Hypothalamus (tissue), 51 donors: ENCODE data around the gene C9.

ENCODE experiments used
- DNase-seq, 51 donors: peaks; one replicate each; lab custom pipeline; 2025; lab: John Stamatoyannopoulos, UW

Gene C9

GRCh38 chr5:39376293-39376714, 12.0 kb upstream of the C9 start:
- peak in 11 of 51 donors; percentile 1 to 34 (median 11) for DNase-seq

GRCh38 chr5:39373791-39374190, 9.5 kb upstream of the C9 start:
- DNase-seq, result no peak

GRCh38 chr5:39371367-39371635, 7.0 kb upstream of the C9 start:
- no peak for DNase-seq

- DNase-seq, result no peak
Measured at GRCh38 chr5:39370555-39371366, 6.5 kb upstream of the C9 start.

- DNase-seq, result no peak
Measured at GRCh38 chr5:39369123-39369815, 5.0 kb upstream of the C9 start.

- DNase-seq, result no peak
Measured at GRCh38 chr5:39368116-39368515, 3.8 kb upstream of the C9 start.

GRCh38 chr5:39367711-39368110, 3.4 kb upstream of the C9 start:
- DNase-seq, result no peak

- no peak for DNase-seq
Measured at GRCh38 chr5:39363217-39363616, 1.1 kb downstream of the C9 start.

GRCh38 chr5:39362646-39363045, 1.6 kb downstream of the C9 start:
- no peak for DNase-seq

GRCh38 chr5:39361306-39361705, 3.0 kb downstream of the C9 start:
- DNase-seq, result no peak

- DNase-seq, result no peak
Measured at GRCh38 chr5:39360471-39361111, 3.7 kb downstream of the C9 start.

- no peak for DNase-seq
Measured at GRCh38 chr5:39356263-39356662, 8.0 kb downstream of the C9 start.

- no peak for DNase-seq
Measured at GRCh38 chr5:39355324-39355723, 9.0 kb downstream of the C9 start.

GRCh38 chr5:39353717-39354399, 10.4 kb downstream of the C9 start:
- DNase-seq, result no peak

- no peak for DNase-seq
Measured at GRCh38 chr5:39352951-39353350, 11.3 kb downstream of the C9 start.

- DNase-seq, result no peak
Measured at GRCh38 chr5:39352170-39352569, 12.1 kb downstream of the C9 start.

GRCh38 chr5:39349484-39349883, 14.8 kb downstream of the C9 start:
- DNase-seq, result no peak

- DNase-seq, result no peak
Measured at GRCh38 chr5:39342460-39342859, 21.8 kb downstream of the C9 start.

GRCh38 chr5:39341896-39342295, 22.4 kb downstream of the C9 start:
- DNase-seq, result peak in 2 of 51 donors; percentile 0 to 1

- DNase-seq, result no peak
Measured at GRCh38 chr5:39340506-39340905, 23.8 kb downstream of the C9 start.

- DNase-seq, result no peak
Measured at GRCh38 chr5:39337252-39337915, 26.9 kb downstream of the C9 start.
